Measurements from ENCODE around the gene CHCHD3. TPM values are rescaled to one million over a fixed set of nuclear protein-coding genes. Genes with fewer than 3 reads are reported as not detected.

CHCHD3 gene
- total and polyA plus RNA-seq, 2 of the 4 experiments (the other 2 are of a cell fraction), result 56.9 to 141 TPM

DNA sequence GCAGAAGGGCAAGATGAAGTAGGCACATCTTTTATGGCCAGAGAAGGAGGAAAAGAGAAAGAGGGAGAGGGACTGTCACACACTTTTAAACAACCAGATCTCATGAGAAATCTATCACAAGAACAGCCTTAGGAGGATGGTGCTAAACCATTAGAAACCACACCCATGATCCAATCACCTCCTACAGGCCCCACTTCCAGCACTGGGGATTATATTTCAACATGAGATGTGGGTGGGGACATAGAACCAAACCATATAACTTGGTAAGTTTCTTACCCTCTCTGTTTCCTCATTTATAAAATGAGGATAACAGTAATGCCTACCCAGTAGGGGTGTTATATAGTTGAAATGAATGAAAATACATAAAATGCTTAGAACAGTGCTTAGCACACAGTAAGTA is 66.0 kb downstream of the CHCHD3 start:
- no peak overlapping the region for H3K56ac ChIP-seq (ENCODE audit: extremely low read depth, insufficient read depth, low read length)
- in situ Hi-C loops (cut with MboI; ENCODE audit: low sequenced_read_pairs), result no loop called here
- dilution Hi-C loops (cut with HindIII; ENCODE audit: low sequenced_read_pairs, unreplicated experiment), result no loop called here
- ChIA-PET CTCF (no interaction called here), POLR2A (ENCODE audit: unreplicated experiment) (no interaction called here)
- H3K27me3 ChIP-seq (ENCODE audit: control insufficient read depth, insufficient read depth, low read length), result no peaks in the 10 kb centered on the region
- H3K9me3 ChIP-seq (ENCODE audit: control insufficient read depth, insufficient read depth, low read length), result no peaks in the 10 kb centered on the region
- no peak for TF ChIP-seq MAFK (IDR thresholded peaks at IDR 0.05; ENCODE audit: low read depth, low read length)
- TF ChIP-seq NFE2L2 (IDR thresholded peaks at IDR 0.05; ENCODE audit: low read depth, low read length), result no peak
- TF ChIP-seq, protein P1, sequence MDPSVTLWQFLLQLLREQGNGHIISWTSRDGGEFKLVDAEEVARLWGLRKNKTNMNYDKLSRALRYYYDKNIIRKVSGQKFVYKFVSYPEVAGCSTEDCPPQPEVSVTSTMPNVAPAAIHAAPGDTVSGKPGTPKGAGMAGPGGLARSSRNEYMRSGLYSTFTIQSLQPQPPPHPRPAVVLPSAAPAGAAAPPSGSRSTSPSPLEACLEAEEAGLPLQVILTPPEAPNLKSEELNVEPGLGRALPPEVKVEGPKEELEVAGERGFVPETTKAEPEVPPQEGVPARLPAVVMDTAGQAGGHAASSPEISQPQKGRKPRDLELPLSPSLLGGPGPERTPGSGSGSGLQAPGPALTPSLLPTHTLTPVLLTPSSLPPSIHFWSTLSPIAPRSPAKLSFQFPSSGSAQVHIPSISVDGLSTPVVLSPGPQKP (IDR thresholded peaks at IDR 0.05; ENCODE audit: borderline replicate concordance, low read depth, low read length), result no peak
- TF ChIP-seq, protein P2, sequence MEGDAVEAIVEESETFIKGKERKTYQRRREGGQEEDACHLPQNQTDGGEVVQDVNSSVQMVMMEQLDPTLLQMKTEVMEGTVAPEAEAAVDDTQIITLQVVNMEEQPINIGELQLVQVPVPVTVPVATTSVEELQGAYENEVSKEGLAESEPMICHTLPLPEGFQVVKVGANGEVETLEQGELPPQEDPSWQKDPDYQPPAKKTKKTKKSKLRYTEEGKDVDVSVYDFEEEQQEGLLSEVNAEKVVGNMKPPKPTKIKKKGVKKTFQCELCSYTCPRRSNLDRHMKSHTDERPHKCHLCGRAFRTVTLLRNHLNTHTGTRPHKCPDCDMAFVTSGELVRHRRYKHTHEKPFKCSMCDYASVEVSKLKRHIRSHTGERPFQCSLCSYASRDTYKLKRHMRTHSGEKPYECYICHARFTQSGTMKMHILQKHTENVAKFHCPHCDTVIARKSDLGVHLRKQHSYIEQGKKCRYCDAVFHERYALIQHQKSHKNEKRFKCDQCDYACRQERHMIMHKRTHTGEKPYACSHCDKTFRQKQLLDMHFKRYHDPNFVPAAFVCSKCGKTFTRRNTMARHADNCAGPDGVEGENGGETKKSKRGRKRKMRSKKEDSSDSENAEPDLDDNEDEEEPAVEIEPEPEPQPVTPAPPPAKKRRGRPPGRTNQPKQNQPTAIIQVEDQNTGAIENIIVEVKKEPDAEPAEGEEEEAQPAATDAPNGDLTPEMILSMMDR (conservative IDR thresholded peaks at IDR 0.05; ENCODE audit: low read depth, low read length), result no peak
- no peak for TF ChIP-seq FOS (IDR thresholded peaks at IDR 0.05; ENCODE audit: low read depth, low read length)
- TF ChIP-seq RFX5 (IDR thresholded peaks at IDR 0.05; ENCODE audit: low read depth, low read length), result no peak
- TF ChIP-seq CEBPB (IDR thresholded peaks at IDR 0.05; ENCODE audit: low read depth, low read length), result no peak
- TF ChIP-seq SMC3 (IDR thresholded peaks at IDR 0.05; ENCODE audit: low read depth, low read length), result no peak
- no peak for TF ChIP-seq RAD21 (IDR thresholded peaks at IDR 0.05; ENCODE audit: low read length)
- TF ChIP-seq BHLHE40 (IDR thresholded peaks at IDR 0.05; ENCODE audit: low read depth, low read length), result no peak
- no peak for TF ChIP-seq CHD1 (IDR thresholded peaks at IDR 0.05; ENCODE audit: low read depth, low read length)
- TF ChIP-seq MAZ (IDR thresholded peaks at IDR 0.05; ENCODE audit: borderline replicate concordance, low read depth, low read length), result no peak
- ATAC-seq (ENCODE audit: low read depth) (no peak), DNase-seq (no peak)
- no peak overlapping the region for H2AFZ ChIP-seq (replicated peaks; ENCODE audit: low read length, poor library complexity)
- no peaks in the 10 kb centered on the region for H3K4me1 ChIP-seq (ENCODE audit: control insufficient read depth, insufficient read depth, low read length)
- no peak overlapping the region for H3K4me2 ChIP-seq (ENCODE audit: low read depth, low read length)
- H3K9ac ChIP-seq (ENCODE audit: low read depth, low read length), result no peak overlapping the region
- no peak overlapping the region for H2BK120ac ChIP-seq (ENCODE audit: low read depth, low read length)
- H3K23ac ChIP-seq (ENCODE audit: low read depth, low read length), result no peak overlapping the region
- H2BK15ac ChIP-seq (ENCODE audit: low read depth, low read length), result no peak overlapping the region
- H2BK20ac ChIP-seq (ENCODE audit: low read depth, low read length), result no peak overlapping the region
- intact Hi-C loops (cut with micrococcal nuclease), result loop anchor here (10.0 kb wide), 1 partner anchor 59 kb away; no protein-coding TSS in a partner anchor
- no peak overlapping the region for H2AK5ac ChIP-seq (ENCODE audit: low read depth, low read length)
- no peak overlapping the region for H4K5ac ChIP-seq (ENCODE audit: low read depth, low read length)
- H3K9me1 ChIP-seq (ENCODE audit: insufficient read depth, low read length), result peaks cover 2% of the 10 kb centered on the region; the same call in 1 of the 2 replicates
- peaks cover 19 to 21% of the 10 kb centered on the region in 2 experiments for H3K79me1 ChIP-seq (ENCODE audit: low read depth in 1 of 2, low read length in 2 of 2)
- H3K14ac ChIP-seq (replicated peaks; ENCODE audit: low read depth, low read length), result no peak overlapping the region
- H3K4ac ChIP-seq (ENCODE audit: low read depth, low read length), result no peak overlapping the region
- no peak overlapping the region for H3K18ac ChIP-seq (ENCODE audit: low read depth, low read length)
- H4K91ac ChIP-seq (ENCODE audit: insufficient read depth, low read depth, low read length), result no peak overlapping the region
- no peak overlapping the region for H2BK5ac ChIP-seq (ENCODE audit: low read depth, low read length, poor library complexity, severe bottlenecking)
- no peaks in the 10 kb centered on the region for H4K20me1 ChIP-seq (ENCODE audit: insufficient read depth, low read length)
- H4K8ac ChIP-seq (ENCODE audit: low read depth in 2 of 2, low read length in 2 of 2), result no peak overlapping the region
- H2AK9ac ChIP-seq (replicated peaks; ENCODE audit: low read depth, low read length, poor library complexity), result no peak overlapping the region
- H3K4me3 ChIP-seq (ENCODE audit: insufficient read depth, low read depth, low read length), result no peak overlapping the region
- H3K36me3 ChIP-seq (ENCODE audit: control insufficient read depth, insufficient read depth, low read length), result no peaks in the 10 kb centered on the region
- H3K27ac ChIP-seq (ENCODE audit: insufficient read depth, low read length), result no peak overlapping the region
- BruUV-seq (replicated peaks), result no TSS peak
